Astrocyte of the cerebellum (primary cell): ENCODE results near the gene FRAT2.

Experiments
- DNase-seq: peaks from one replicate; pipeline ENCODE4 v3.0.0-alpha.2; 2011; ENCODE audit warnings: low read depth
- H3K4me3 ChIP-seq: 2 replicates; pipeline ENCODE4 v1.5.1; 2011; ENCODE audit warnings: mild to moderate bottlenecking, low read depth, low read length, moderate library complexity
- CTCF ChIP-seq: IDR thresholded peaks from 2 replicates; pipeline ENCODE4 v1.5.1; 2012; ENCODE audit warnings: low read length, low read depth, moderate library complexity, mild to moderate bottlenecking; ENCODE audit errors: missing control alignments
- in situ Hi-C: cut with HindIII; loops from 2 replicates; pipeline ENCODE4 v1.10.0; 2017; ENCODE audit warnings: low sequenced_read_pairs

Gene FRAT2

GRCh38 chr10:97376413-97376812, 41.9 kb upstream of the FRAT2 start:
- H3K4me3 ChIP-seq = no peak overlapping the region
- no peak for DNase-seq
- no peak for TF ChIP-seq CTCF
- in situ Hi-C loops = no loop called here

- in situ Hi-C loops = no loop called here
- no peak overlapping the region for H3K4me3 ChIP-seq
- no peak for TF ChIP-seq CTCF
- no peak for DNase-seq
Measured at GRCh38 chr10:97373456-97373855, 38.9 kb upstream of the FRAT2 start.

GRCh38 chr10:97372233-97372875, 37.8 kb upstream of the FRAT2 start:
- in situ Hi-C loops = no loop called here
- no peak for DNase-seq
- no peak for TF ChIP-seq CTCF
- H3K4me3 ChIP-seq = no peak overlapping the region

GRCh38 chr10:97371696-97372095, 37.2 kb upstream of the FRAT2 start:
- no peak overlapping the region for H3K4me3 ChIP-seq
- no peak for TF ChIP-seq CTCF
- DNase-seq = no peak
- in situ Hi-C loops = no loop called here

- in situ Hi-C loops = no loop called here
- no peak for DNase-seq
Measured at GRCh38 chr10:97367126-97367649, 32.7 kb upstream of the FRAT2 start.

GRCh38 chr10:97366572-97366971, 32.0 kb upstream of the FRAT2 start:
- in situ Hi-C loops = no loop called here
- no peak overlapping the region for H3K4me3 ChIP-seq
- TF ChIP-seq CTCF = no peak
- no peak for DNase-seq

More at GRCh38 chr10:97367126-97367649, 32.7 kb upstream of the FRAT2 start:
- no peak overlapping the region for H3K4me3 ChIP-seq
- TF ChIP-seq CTCF = no peak
